HTR-8/SVneo (cell line): Measurements from ENCODE around the gene PTPRK.

ENCODE experiments used
- DNase-seq: peaks from one replicate; pipeline ENCODE4 v3.0.0; 2011; ENCODE audit warnings: low spot score, mixed read lengths; ENCODE audit not compliant: insufficient read length
- FAIRE-seq: peaks from 2 replicates; lab custom pipeline; 2011; peaks lifted over from hg19 to GRCh38; lab: Jason Lieb, UNC

Gene PTPRK

GRCh38 chr6:128406453-128406852 lies 113.9 kb downstream of the PTPRK start:
- FAIRE-seq (no peak), DNase-seq (no peak)

GRCh38 chr6:128403618-128404444 lies 116.6 kb downstream of the PTPRK start:
- DNase-seq (no peak), FAIRE-seq (no peak)

- FAIRE-seq (no peak), DNase-seq (no peak)
These were observed 119.5 kb downstream of the PTPRK start for GRCh38 chr6:128400875-128401274.

GRCh38 chr6:128397996-128398395 lies 122.4 kb downstream of the PTPRK start:
- FAIRE-seq (no peak), DNase-seq (no peak)

GRCh38 chr6:128395596-128395995 lies 124.8 kb downstream of the PTPRK start:
- FAIRE-seq: no peak

GRCh38 chr6:128395188-128395587 lies 125.2 kb downstream of the PTPRK start:
- FAIRE-seq (no peak), DNase-seq (no peak)

More at GRCh38 chr6:128395596-128395995, 124.8 kb downstream of the PTPRK start:
- DNase-seq: no peak

- FAIRE-seq: no peak
These were observed 126.2 kb downstream of the PTPRK start for GRCh38 chr6:128394167-128394566.

GRCh38 chr6:128389820-128390534 lies 130.4 kb downstream of the PTPRK start:
- no peak for FAIRE-seq

More at GRCh38 chr6:128394167-128394566, 126.2 kb downstream of the PTPRK start:
- no peak for DNase-seq

GRCh38 chr6:128388380-128388779 lies 132.0 kb downstream of the PTPRK start:
- DNase-seq (no peak), FAIRE-seq (no peak)

More at GRCh38 chr6:128389820-128390534, 130.4 kb downstream of the PTPRK start:
- DNase-seq: no peak

- FAIRE-seq (no peak), DNase-seq (no peak)
These were observed 139.5 kb downstream of the PTPRK start for GRCh38 chr6:128380891-128381290.

- DNase-seq (no peak), FAIRE-seq (no peak)
These were observed 140.8 kb downstream of the PTPRK start for GRCh38 chr6:128379577-128379976.

- no peak for FAIRE-seq
- no peak for DNase-seq
These were observed 143.4 kb downstream of the PTPRK start for GRCh38 chr6:128376952-128377503.

GRCh38 chr6:128371136-128371535 lies 149.3 kb downstream of the PTPRK start:
- no peak for FAIRE-seq
- no peak for DNase-seq

GRCh38 chr6:128370072-128370471 lies 150.3 kb downstream of the PTPRK start:
- no peak for FAIRE-seq
- peak; percentile 5 for DNase-seq

- no peak for FAIRE-seq
- DNase-seq: no peak
These were observed 152.0 kb downstream of the PTPRK start for GRCh38 chr6:128368213-128368944.

- no peak for DNase-seq
- FAIRE-seq: no peak
These were observed 153.0 kb downstream of the PTPRK start for GRCh38 chr6:128367437-128367836.

GRCh38 chr6:128365520-128366160 lies 154.8 kb downstream of the PTPRK start:
- FAIRE-seq: no peak
- DNase-seq: no peak

GRCh38 chr6:128364766-128365519 lies 155.5 kb downstream of the PTPRK start:
- DNase-seq (no peak), FAIRE-seq (no peak)
